Neural cell (in vitro differentiated cells): ENCODE data around the gene PDE4D. TPM values are rescaled to one million over a fixed set of nuclear protein-coding genes. Genes with fewer than 3 reads are reported as not detected.

Source experiments
- H2AFZ ChIP-seq: fragments of 200-600, 300-800 bp; sonication (generic), shearing (Covaris generic); 2 replicates; pipeline ENCODE4 v1.6.0; 2014; ENCODE audit warnings: low read depth, mild to moderate bottlenecking, antibody characterized with exemption, low read length, moderate library complexity
- H3F3A ChIP-seq: fragments of 200-600 bp; shearing (Covaris generic); 2 replicates; pipeline ENCODE4 v1.6.1; 2016; ENCODE audit warnings: mild to moderate bottlenecking, moderate library complexity, mixed read lengths, antibody characterized with exemption, low read length; ENCODE audit not compliant: insufficient read depth, poor library complexity, severe bottlenecking
- H3K27ac ChIP-seq: fragments of 200-600, 300-800 bp; sonication (generic), shearing (Covaris generic); 2 replicates; pipeline ENCODE4 v1.5.1; 2014; ENCODE audit warnings: mild to moderate bottlenecking, low read length, moderate library complexity
- H3K27me3 ChIP-seq: fragments of 300-800, 200-600 bp; sonication (generic), shearing (Covaris generic); 2 replicates; pipeline ENCODE4 v1.6.0; 2014; ENCODE audit warnings: mild to moderate bottlenecking, low read depth, low read length, moderate library complexity; ENCODE audit not compliant: insufficient read depth
- H3K36me3 ChIP-seq: fragments of 300-800, 200-600 bp; sonication (generic), shearing (Covaris generic); 2 replicates; pipeline ENCODE4 v1.5.1; 2014; ENCODE audit warnings: mild to moderate bottlenecking, antibody characterized with exemption, low read length, moderate library complexity; ENCODE audit not compliant: insufficient read depth
- H3K4me2 ChIP-seq: fragments of 300-800, 200-600 bp; sonication (generic), shearing (Covaris generic); 2 replicates; pipeline ENCODE4 v1.6.0; 2014; ENCODE audit warnings: mild to moderate bottlenecking, low read length
- H3K4me3 ChIP-seq: fragments of 300-800, 200-600 bp; sonication (generic), shearing (Covaris generic); 2 replicates; pipeline ENCODE4 v1.5.1; 2014; ENCODE audit warnings: mild to moderate bottlenecking, low read length, moderate library complexity
- H3K79me2 ChIP-seq: fragments of 200-600 bp; shearing (Covaris generic); replicated peaks from 2 replicates; pipeline ENCODE4 v1.6.0; 2014; ENCODE audit warnings: mild to moderate bottlenecking, low read length, moderate library complexity; ENCODE audit not compliant: insufficient read depth
- H3K9ac ChIP-seq: fragments of 300-800, 200-600 bp; sonication (generic), shearing (Covaris generic); 2 replicates; pipeline ENCODE4 v1.6.1; 2016; ENCODE audit warnings: mild to moderate bottlenecking, low read length, mixed read lengths
- H3K9me2 ChIP-seq: fragments of 200-600 bp; shearing (Covaris generic); 2 replicates; pipeline ENCODE4 v1.6.1; 2016; ENCODE audit warnings: mild to moderate bottlenecking, low read length, mixed read lengths; ENCODE audit not compliant: insufficient read depth
- H3K9me3 ChIP-seq: fragments of 200-600, 300-800 bp; sonication (generic), shearing (Covaris generic); 2 replicates; pipeline ENCODE4 v1.6.1; 2016; ENCODE audit warnings: mild to moderate bottlenecking, mixed run types, low read length, moderate library complexity, mixed read lengths
- H4K20me1 ChIP-seq: fragments of 200-600 bp; shearing (Covaris generic); 2 replicates; pipeline ENCODE4 v1.6.1; 2016; ENCODE audit warnings: mild to moderate bottlenecking, mixed run types; ENCODE audit not compliant: insufficient read depth
- EP300 ChIP-seq: fragments of 450-650 bp; conservative IDR thresholded peaks from 2 replicates; pipeline ENCODE4 v1.6.1; 2014; ENCODE audit warnings: antibody characterized with exemption, mild to moderate bottlenecking, moderate library complexity; ENCODE audit not compliant: poor library complexity, severe bottlenecking
- EZH2 ChIP-seq: fragments of 200-600, 300-800 bp; shearing (Covaris generic), sonication (generic); IDR thresholded peaks from 2 replicates; pipeline ENCODE4 v1.6.1; 2014; ENCODE audit warnings: antibody characterized with exemption, low read length, borderline replicate concordance, mild to moderate bottlenecking; ENCODE audit not compliant: insufficient read depth, poor library complexity, severe bottlenecking
- MXI1 ChIP-seq: fragments of 450-650 bp; conservative IDR thresholded peaks from 2 replicates; pipeline ENCODE4 v1.6.1; 2014; ENCODE audit warnings: antibody characterized with exemption, mild to moderate bottlenecking; ENCODE audit not compliant: poor library complexity, severe bottlenecking
- POLR2AphosphoS5 ChIP-seq: IDR thresholded peaks from 2 replicates; pipeline ENCODE4 v1.6.1; 2012
- RAD21 ChIP-seq: fragments of 450-650 bp; conservative IDR thresholded peaks from 2 replicates; pipeline ENCODE4 v1.6.1; 2014; ENCODE audit warnings: antibody characterized with exemption, mild to moderate bottlenecking, moderate library complexity
- REST ChIP-seq: IDR thresholded peaks from 2 replicates; pipeline ENCODE4 v1.6.1; 2012; ENCODE audit warnings: borderline replicate concordance
- SMC3 ChIP-seq: fragments of 450-650 bp; conservative IDR thresholded peaks from 2 replicates; pipeline ENCODE4 v1.6.1; 2014; ENCODE audit warnings: antibody characterized with exemption, mild to moderate bottlenecking, moderate library complexity; ENCODE audit not compliant: poor library complexity
- TAF1 ChIP-seq: IDR thresholded peaks from 2 replicates; pipeline ENCODE4 v1.6.1; 2012; ENCODE audit warnings: low read depth
- polyA plus RNA-seq: library from polyadenylated mRNA; depleted of rRNA; stranded (reverse); fragments of >200 nt; gene quantifications from 2 replicates; pipeline ENCODE4 v1.2.3, GENCODE V29; 2014
- TF ChIP-seq, protein P1 (sequence below): fragments of 450-650 bp; IDR thresholded peaks from 2 replicates; pipeline ENCODE4 v1.5.1; 2014; ENCODE audit warnings: antibody characterized with exemption, mild to moderate bottlenecking, moderate library complexity; ENCODE audit not compliant: poor library complexity, severe bottlenecking

PDE4D gene
- polyA plus RNA-seq, 1 donor from 2014 or later = 42.8 TPM

DNA sequence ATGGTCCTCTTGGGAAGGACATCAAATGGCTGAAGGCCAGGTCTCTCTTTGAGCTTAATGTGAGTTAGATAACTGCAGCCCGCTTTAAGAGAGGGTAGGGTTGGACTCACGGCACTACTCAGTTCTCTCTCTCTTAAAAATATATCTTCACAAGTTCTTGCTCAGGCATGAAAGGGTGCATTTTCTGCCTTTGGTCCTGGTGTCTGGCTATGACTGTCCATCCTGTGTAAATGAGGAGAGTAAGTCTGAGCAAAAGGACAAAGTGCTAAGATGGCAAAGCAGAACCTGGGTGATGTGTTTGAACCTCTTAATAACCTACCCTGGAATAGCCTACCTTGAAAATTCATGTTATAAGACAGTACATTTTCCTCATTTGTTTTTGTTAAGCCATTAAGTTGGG lies 293.4 kb downstream of the PDE4D start:
- H3K27ac ChIP-seq = no peak overlapping the region
- no peaks in the 10 kb centered on the region for H4K20me1 ChIP-seq
- no peak overlapping the region for H2AFZ ChIP-seq

GRCh38 chr5:59599729-59600128 lies 293.8 kb downstream of the PDE4D start:
- no peak overlapping the region for H3K4me3 ChIP-seq
- H3K9me2 ChIP-seq = no peaks in the 10 kb centered on the region
- no peak overlapping the region for H3K27ac ChIP-seq
- no peaks in the 10 kb centered on the region for H3K36me3 ChIP-seq
- no peak overlapping the region for H3K9ac ChIP-seq
- H3K79me2 ChIP-seq = no peaks in the 10 kb centered on the region
- no peak overlapping the region for H2AFZ ChIP-seq
- no peaks in the 10 kb centered on the region for H3F3A ChIP-seq
- H3K9me3 ChIP-seq = no peaks in the 10 kb centered on the region
- TF ChIP-seq MXI1 (no peak), POLR2AphosphoS5 (no peak), EP300 (no peak), SMC3 (no peak)
- TF ChIP-seq, protein P1, sequence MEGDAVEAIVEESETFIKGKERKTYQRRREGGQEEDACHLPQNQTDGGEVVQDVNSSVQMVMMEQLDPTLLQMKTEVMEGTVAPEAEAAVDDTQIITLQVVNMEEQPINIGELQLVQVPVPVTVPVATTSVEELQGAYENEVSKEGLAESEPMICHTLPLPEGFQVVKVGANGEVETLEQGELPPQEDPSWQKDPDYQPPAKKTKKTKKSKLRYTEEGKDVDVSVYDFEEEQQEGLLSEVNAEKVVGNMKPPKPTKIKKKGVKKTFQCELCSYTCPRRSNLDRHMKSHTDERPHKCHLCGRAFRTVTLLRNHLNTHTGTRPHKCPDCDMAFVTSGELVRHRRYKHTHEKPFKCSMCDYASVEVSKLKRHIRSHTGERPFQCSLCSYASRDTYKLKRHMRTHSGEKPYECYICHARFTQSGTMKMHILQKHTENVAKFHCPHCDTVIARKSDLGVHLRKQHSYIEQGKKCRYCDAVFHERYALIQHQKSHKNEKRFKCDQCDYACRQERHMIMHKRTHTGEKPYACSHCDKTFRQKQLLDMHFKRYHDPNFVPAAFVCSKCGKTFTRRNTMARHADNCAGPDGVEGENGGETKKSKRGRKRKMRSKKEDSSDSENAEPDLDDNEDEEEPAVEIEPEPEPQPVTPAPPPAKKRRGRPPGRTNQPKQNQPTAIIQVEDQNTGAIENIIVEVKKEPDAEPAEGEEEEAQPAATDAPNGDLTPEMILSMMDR = no peak
- no peaks in the 10 kb centered on the region for H3K27me3 ChIP-seq
- no peak overlapping the region for H3K4me2 ChIP-seq
- no peaks in the 10 kb centered on the region for H4K20me1 ChIP-seq

More for the DNA sequence above, 293.4 kb downstream of the PDE4D start:
- Histone ChIP-seq H3K79me2 (no peaks in the 10 kb centered on the region), H3K9me3 (no peaks in the 10 kb centered on the region), H3F3A (no peaks in the 10 kb centered on the region), H3K4me2 (no peak overlapping the region), H3K9me2 (no peaks in the 10 kb centered on the region), H3K27me3 (no peaks in the 10 kb centered on the region), H3K9ac (no peak overlapping the region), H3K4me3 (no peak overlapping the region), H3K36me3 (no peaks in the 10 kb centered on the region)
- TF ChIP-seq EP300 (no peak), TAF1 (no peak), SMC3 (no peak), EZH2 (no peak), MXI1 (no peak), RAD21 (no peak), REST (no peak), POLR2AphosphoS5 (no peak)
- TF ChIP-seq, protein P1 = no peak
